ENCODE data around the gene HHIPL1. TPM values are rescaled to one million over a fixed set of nuclear protein-coding genes. Genes with fewer than 3 reads are reported as not detected.

Gene HHIPL1
- total RNA-seq = not detected

GRCh38 chr14:99644723-99645544 lies at the start of gene HHIPL1:
Gene HHIPL1 (plus strand): TSS chr14:99645129. CDS start chr14:99645208, 79 bp downstream.

GRCh38 chr14:99603471-99604277 lies 41.3 kb upstream of the HHIPL1 start, which contains the start of gene CCDC85C:
Gene CCDC85C (minus strand): TSS chr14:99604207. CDS start chr14:99603959, 248 bp downstream.

GRCh38 chr14:99683619-99684409 lies 38.9 kb downstream of the HHIPL1 start, which contains the start of gene CYP46A1:
Gene CYP46A1 (plus strand): TSS chr14:99684298. CDS start chr14:99684418, 120 bp downstream.

Other genes starting within 250 kb of the HHIPL1 start
- 10 to 100 TPM; 52.9 to 53.3 TPM for gene SETD3, start 164.3 kb upstream of the HHIPL1 start, total RNA-seq
- 10 to 100 TPM; 68.1 to 68.7 TPM for gene CCNK, start 163.7 kb upstream of the HHIPL1 start, total RNA-seq
- 10 to 100 TPM; 11.7 to 14.3 TPM for gene CCDC85C, start 40.9 kb upstream of the HHIPL1 start, total RNA-seq
- gene CYP46A1, start 39.2 kb downstream of the HHIPL1 start, total RNA-seq = under 1 TPM; 0.20 to 0.36 TPM
- not detected for gene EML1, start 148.3 kb downstream of the HHIPL1 start, total RNA-seq